Astrocyte of the cerebellum (primary cell): Measurements from ENCODE around the gene ZNF771.

Experiments
- DNase-seq: peaks from one replicate; pipeline ENCODE4 v3.0.0-alpha.2; 2011; ENCODE audit warnings: low read depth
- H3K4me3 ChIP-seq: 2 replicates; pipeline ENCODE4 v1.5.1; 2011; ENCODE audit warnings: mild to moderate bottlenecking, low read depth, low read length, moderate library complexity
- CTCF ChIP-seq: IDR thresholded peaks from 2 replicates; pipeline ENCODE4 v1.5.1; 2012; ENCODE audit warnings: low read length, low read depth, moderate library complexity, mild to moderate bottlenecking; ENCODE audit errors: missing control alignments
- in situ Hi-C: cut with HindIII; loops from 2 replicates; pipeline ENCODE4 v1.10.0; 2017; ENCODE audit warnings: low sequenced_read_pairs

ZNF771 gene

GRCh38 chr16:30443631-30444030 lies 36.2 kb downstream of the ZNF771 start:
- in situ Hi-C loops, result no loop called here
- TF ChIP-seq CTCF, result no peak
- no peak overlapping the region for H3K4me3 ChIP-seq
- DNase-seq, result no peak

- DNase-seq, result no peak
- peak overlapping the region; percentile 87 for H3K4me3 ChIP-seq
- in situ Hi-C loops, result no loop called here
- TF ChIP-seq CTCF, result no peak
Observed at GRCh38 chr16:30444231-30445148, 37.1 kb downstream of the ZNF771 start.

GRCh38 chr16:30445149-30445407 lies 37.7 kb downstream of the ZNF771 start:
- TF ChIP-seq CTCF, result no peak
- peak overlapping the region; percentile 87 for H3K4me3 ChIP-seq
- in situ Hi-C loops, result no loop called here
- DNase-seq, result no peak

GRCh38 chr16:30445408-30446202 lies 38.2 kb downstream of the ZNF771 start, which contains the start of gene SEPHS2:
SEPHS2 (minus strand) TSS chr16:30445874; CDS start chr16:30445727, 147 bp downstream.
- peak within 1 kb of the TSS; percentile 87 for H3K4me3 ChIP-seq
- in situ Hi-C loops, result no loop called here
- TF ChIP-seq CTCF, result peak; percentile 49
- peak; percentile 94 for DNase-seq

- peak overlapping the region; percentile 87 for H3K4me3 ChIP-seq
- TF ChIP-seq CTCF, result no peak
- in situ Hi-C loops, result no loop called here
- DNase-seq, result no peak
Observed at GRCh38 chr16:30446203-30446595, 38.8 kb downstream of the ZNF771 start.

- DNase-seq, result no peak
- no peak overlapping the region for H3K4me3 ChIP-seq
- no peak for TF ChIP-seq CTCF
- in situ Hi-C loops, result no loop called here
Observed at GRCh38 chr16:30447512-30448226, 40.3 kb downstream of the ZNF771 start.
